HT1080 (cell line): ENCODE data around the gene SNF8. TPM values are rescaled to one million over a fixed set of nuclear protein-coding genes. Genes with fewer than 3 reads are reported as not detected.

Source experiments
- DNase-seq: peaks from one replicate; pipeline ENCODE4 v3.0.0-alpha.2; 2015; ENCODE audit warnings: low read depth
- small RNA-seq: library from RNA; depleted of rRNA; stranded (forward); fragments of <200 nt; gene quantifications from one replicate; pipeline ENCODE3, GENCODE V24; 2014
- total RNA-seq: library from RNA; depleted of rRNA; stranded (reverse); fragments of >200 nt; shearing (Covaris generic); gene quantifications from 2 replicates; pipeline ENCODE4 v1.2.3, GENCODE V29; 2014; rRNA removed

SNF8 gene
- total RNA-seq, 1 experiment from 2014 or later, result 127 TPM

DNA sequence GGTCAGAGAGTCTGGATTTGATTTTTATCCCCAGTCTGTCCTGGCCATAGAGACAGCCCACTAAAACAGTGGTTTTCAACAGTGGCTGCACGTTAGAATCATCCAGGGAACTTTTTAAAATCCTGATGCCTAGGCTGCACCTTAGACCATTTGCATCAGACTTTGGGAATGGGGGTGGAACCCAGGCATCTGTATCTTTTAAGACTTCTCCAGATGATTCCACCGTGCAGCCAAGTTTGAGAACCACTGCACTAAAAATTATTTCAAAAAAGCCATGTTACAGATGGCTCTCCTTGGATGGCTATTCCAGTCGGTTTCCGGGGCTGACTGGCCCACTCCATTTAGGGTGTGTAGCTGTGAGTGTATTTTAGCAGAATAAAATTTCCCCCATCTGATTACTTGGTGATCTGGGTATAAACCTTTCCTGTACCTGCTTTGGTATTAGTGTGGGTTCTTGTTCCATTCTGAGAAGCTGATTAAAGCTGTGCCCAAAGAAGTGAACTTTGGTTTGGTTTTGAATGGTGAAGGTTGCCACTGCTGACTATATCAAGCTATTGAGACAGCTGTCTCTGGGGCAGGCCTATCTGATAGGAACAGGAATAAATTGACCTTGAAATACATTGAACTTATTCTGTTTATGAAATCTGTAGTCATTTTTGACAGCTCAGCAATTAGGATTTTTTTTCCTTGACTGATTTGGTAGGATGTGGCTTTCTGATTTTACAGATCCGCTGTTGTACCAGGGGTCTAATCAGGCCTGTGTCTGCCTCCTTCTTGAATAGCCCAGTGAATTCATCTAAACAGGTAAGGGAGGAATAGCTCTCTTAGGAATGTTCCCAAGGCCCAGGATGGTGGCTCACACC, 50.8 kb downstream of the SNF8 start:
- no peak for DNase-seq

DNA sequence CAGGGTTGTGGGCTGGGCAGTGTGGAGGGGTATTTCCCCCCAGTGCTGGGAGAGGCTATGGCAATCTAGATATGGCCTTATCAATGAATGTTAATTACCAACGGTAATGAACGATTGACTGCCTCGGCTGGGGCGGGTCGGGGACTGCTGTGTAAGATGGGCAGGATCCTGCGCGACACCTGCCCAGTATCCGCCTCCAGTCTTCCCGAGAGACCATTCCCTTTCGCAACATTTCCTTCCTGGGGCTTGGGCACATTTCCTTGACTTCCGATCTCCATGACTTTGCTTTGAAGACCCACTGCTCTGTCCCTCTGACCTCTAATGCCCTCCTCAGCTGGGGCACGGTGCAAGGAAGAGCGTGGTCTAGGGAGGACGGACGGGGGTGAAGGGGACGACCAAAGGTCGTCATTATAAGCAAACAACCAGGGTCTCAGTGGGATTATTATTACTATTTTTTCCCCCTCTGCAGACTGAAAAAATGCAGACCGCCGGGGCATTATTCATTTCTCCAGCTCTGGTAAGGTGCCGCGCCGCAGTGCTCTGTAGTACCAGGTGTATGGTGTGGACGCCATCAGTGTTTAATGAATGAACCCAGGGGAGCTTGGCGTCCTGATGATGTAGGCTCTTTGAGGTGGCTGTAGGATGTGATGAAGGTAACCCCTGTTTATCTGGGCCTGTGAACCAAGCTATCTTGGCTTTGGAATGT, 51.5 kb downstream of the SNF8 start:
- DNase-seq, result no peak

DNA sequence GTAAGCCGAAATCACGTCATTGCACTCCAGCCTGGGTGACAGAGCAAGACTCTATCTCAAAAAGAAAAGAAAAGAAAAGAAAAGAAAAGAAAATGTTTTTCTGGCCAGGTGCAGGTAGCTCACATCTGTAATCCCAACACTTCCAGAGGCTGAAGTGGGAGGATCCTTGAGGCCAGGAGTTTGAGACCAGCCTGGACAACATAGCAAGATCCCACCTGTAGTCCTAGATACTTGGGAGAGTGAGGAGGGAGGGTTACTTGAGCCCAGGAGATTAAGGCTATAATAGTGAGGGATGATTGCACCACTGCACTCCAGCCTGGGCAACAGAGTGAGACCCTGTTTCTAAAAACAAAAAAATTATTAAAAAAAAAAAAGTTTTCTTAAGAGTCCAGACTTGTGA, 54.6 kb downstream of the SNF8 start:
- no peak for DNase-seq

DNA sequence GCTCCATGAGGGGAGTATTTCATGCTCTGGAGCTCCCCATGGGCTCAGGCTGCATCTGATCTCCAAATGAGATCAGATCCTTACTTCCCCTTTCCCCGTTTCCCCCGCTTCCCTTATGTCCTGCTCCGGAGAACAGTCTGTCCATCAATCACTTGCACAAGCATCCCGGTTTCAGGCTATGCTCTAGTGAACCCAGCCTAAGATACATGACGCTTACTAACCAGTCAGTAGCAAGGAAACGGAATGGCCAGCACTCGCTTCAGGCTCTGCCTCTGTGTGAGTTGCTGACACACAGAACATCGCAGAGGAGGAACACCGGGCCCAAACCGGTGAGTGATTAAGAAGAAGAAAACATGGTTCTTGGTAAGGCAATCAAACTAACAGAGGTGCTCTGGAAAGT, 61.5 kb downstream of the SNF8 start:
- DNase-seq, result no peak

DNA sequence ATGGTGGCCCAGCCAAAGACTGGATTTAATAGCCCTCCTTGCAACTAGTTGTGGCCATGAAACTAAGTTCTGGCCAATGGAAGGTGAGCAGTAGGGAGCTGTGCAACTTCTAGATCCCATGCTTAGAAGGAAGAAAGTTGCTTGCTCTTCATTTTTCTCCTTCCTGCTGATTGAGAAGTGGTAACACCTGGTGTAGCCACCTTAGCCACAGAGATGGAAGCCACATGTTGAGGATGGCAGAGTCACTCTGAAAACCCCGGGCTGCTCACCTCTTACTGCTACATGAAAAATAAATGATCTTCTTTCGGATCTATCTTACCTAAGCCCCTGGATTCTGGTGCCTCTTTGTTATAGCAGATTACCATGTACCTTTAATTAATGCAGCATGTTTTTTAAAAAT, 62.4 kb downstream of the SNF8 start:
- no peak for DNase-seq

Small RNA genes within 50 kb of the gene (small RNA-seq; reads per million reads assigned to genes)
- not detected for gene AC068531.1
- not detected for gene RF00263
- gene RF01210, result not detected
- 0.11 reads per million for gene RNU1-42P

Other genes with a start within 250 kb of the SNF8 start
- not detected in 2 replicates for gene PRAC1, start 222.3 kb downstream of the SNF8 start, total RNA-seq
- gene PRAC2, start 221.7 kb downstream of the SNF8 start, total RNA-seq, result not detected in 2 replicates
- 0.11 and 0.13 TPM in 2 replicates for gene HOXB13, start 216.1 kb downstream of the SNF8 start, total RNA-seq
- 0.21 and 1.0 TPM in 2 replicates for gene TTLL6, start 127.6 kb downstream of the SNF8 start, total RNA-seq
- 22.5 and 27.2 TPM in 2 replicates for gene CALCOCO2, start 113.8 kb downstream of the SNF8 start, total RNA-seq
- 230 and 279 TPM in 2 replicates for gene ATP5MC1, start 52.1 kb downstream of the SNF8 start, total RNA-seq
- 94.8 and 123 TPM in 2 replicates for gene UBE2Z, start 36.4 kb downstream of the SNF8 start, total RNA-seq
- not detected in 2 replicates for gene GIP, start 23.8 kb upstream of the SNF8 start, total RNA-seq
- gene IGF2BP1, start 52.5 kb upstream of the SNF8 start, total RNA-seq, result 18.5 and 18.6 TPM in 2 replicates
- not detected in 2 replicates for gene B4GALNT2, start 187.9 kb upstream of the SNF8 start, total RNA-seq